Esophagus muscularis mucosa (tissue), 3 donors: ENCODE data around the gene ZNF732.

Experiments used
- CTCF ChIP-seq, 3 experiments: fragments of 200-600 bp in 2 of 3; fragments of 450-650 bp in 1 of 3; sonication (generic) in 2 of 3; IDR thresholded peaks; one replicate each; pipeline ENCODE4 v1.5.1; 2017 to 2019; ENCODE audit warnings: antibody characterized with exemption in 3 of 3, mild to moderate bottlenecking in 2 of 3, moderate library complexity in 1 of 3
- POLR2AphosphoS5 ChIP-seq, 2 donors: sonication (generic); formaldehyde crosslinking; IDR thresholded peaks; one replicate each; pipeline ENCODE4 v1.6.1; 2017; ENCODE audit warnings: antibody characterized with exemption in 2 of 2

GRCh38 chr4:314296-314903 lies 9.1 kb upstream of the ZNF732 start:
- TF ChIP-seq CTCF (IDR thresholded peaks at IDR 0.05): no peak
- TF ChIP-seq POLR2AphosphoS5 (IDR thresholded peaks at IDR 0.05): no peak
